Keratinocyte (primary cell): ENCODE results near the gene ADAP2. TPM values are rescaled to one million over a fixed set of nuclear protein-coding genes. Genes with fewer than 3 reads are reported as not detected.
"Not testable (repeated sequence)": the region's sequence is repeated elsewhere in the genome, so short reads cannot be mapped to it uniquely, and the experiment has no call there.

ENCODE experiments used
- DNase-seq: peaks from one replicate; pipeline ENCODE4 v3.0.0-alpha.2; 2011; ENCODE audit warnings: low read depth, missing footprints, low spot score
- FAIRE-seq: peaks from 2 replicates; lab custom pipeline; 2011; peaks lifted over from hg19 to GRCh38; lab: Jason Lieb, UNC
- H2AFZ ChIP-seq: 2 replicates; pipeline ENCODE4 v1.6.0; 2012; ENCODE audit warnings: low read length, control low read depth, inconsistent platforms; ENCODE audit not compliant: control insufficient read depth
- H3K27ac ChIP-seq: 2 replicates; pipeline ENCODE4 v1.5.1; 2011; ENCODE audit warnings: low read length; ENCODE audit not compliant: control insufficient read depth, insufficient read depth
- H3K27me3 ChIP-seq: 3 replicates; pipeline ENCODE4 v1.6.0; 2011; ENCODE audit warnings: low read length; ENCODE audit not compliant: control insufficient read depth, insufficient read depth; ENCODE audit errors: extremely low read depth
- H3K36me3 ChIP-seq, 2 experiments: 2 replicates in 1 of 2; 3 replicates in 1 of 2; pipeline ENCODE4 v1.5.1; 2011; ENCODE audit warnings: low read length in 2 of 2, mild to moderate bottlenecking in 1 of 2; ENCODE audit not compliant: control insufficient read depth in 2 of 2, insufficient read depth in 2 of 2; ENCODE audit errors: extremely low read depth in 1 of 2
- H3K4me1 ChIP-seq: 3 replicates; pipeline ENCODE4 v1.5.1; 2011; ENCODE audit warnings: low read length; ENCODE audit not compliant: control insufficient read depth, insufficient read depth; ENCODE audit errors: extremely low read depth
- H3K4me2 ChIP-seq: 3 replicates; pipeline ENCODE4 v1.6.0; 2011; ENCODE audit warnings: low read depth, low read length; ENCODE audit not compliant: control insufficient read depth, insufficient read depth; ENCODE audit errors: extremely low read depth
- H3K4me3 ChIP-seq, 3 experiments: fragments of 200-600 bp in 1 of 3; sonication (generic) in 1 of 3; 2 replicates in 2 of 3; 3 replicates in 1 of 3; pipeline ENCODE4 v1.5.1; 2011 to 2016; ENCODE audit warnings: low read length in 3 of 3, mild to moderate bottlenecking in 3 of 3, control low read depth in 2 of 3, inconsistent platforms in 1 of 3, low read depth in 1 of 3, mixed read lengths in 1 of 3, mixed run types in 1 of 3, moderate library complexity in 1 of 3; ENCODE audit not compliant: control insufficient read depth in 2 of 3, insufficient read depth in 2 of 3; ENCODE audit errors: extremely low read depth in 1 of 3
- H3K79me2 ChIP-seq: 2 replicates; pipeline ENCODE4 v1.6.0; 2012; ENCODE audit warnings: low read length; ENCODE audit not compliant: control insufficient read depth, insufficient read depth
- H3K9ac ChIP-seq: 3 replicates; pipeline ENCODE4 v1.6.0; 2011; ENCODE audit warnings: low read length; ENCODE audit not compliant: control insufficient read depth, insufficient read depth; ENCODE audit errors: extremely low read depth
- H3K9me1 ChIP-seq: 3 replicates; pipeline ENCODE4 v1.6.0; 2011; ENCODE audit warnings: low read length; ENCODE audit not compliant: control insufficient read depth, insufficient read depth; ENCODE audit errors: extremely low read depth
- H3K9me3 ChIP-seq: 2 replicates; pipeline ENCODE4 v1.5.1; 2012; ENCODE audit warnings: low read depth, low read length; ENCODE audit not compliant: control insufficient read depth
- H4K20me1 ChIP-seq: 3 replicates; pipeline ENCODE4 v1.6.0; 2011; ENCODE audit warnings: low read length; ENCODE audit not compliant: control insufficient read depth, insufficient read depth; ENCODE audit errors: extremely low read depth
- CTCF ChIP-seq, 3 experiments: IDR thresholded peaks in 1 of 3; conservative IDR thresholded peaks in 1 of 3; optimal IDR thresholded peaks in 1 of 3; 2 replicates in 2 of 3; 3 replicates in 1 of 3; pipeline versions ENCODE3 to v1.5.1; 2011; ENCODE audit warnings: low read length in 3 of 3, mild to moderate bottlenecking in 3 of 3, moderate library complexity in 2 of 3, control low read depth in 1 of 3, inconsistent platforms in 1 of 3; ENCODE audit not compliant: insufficient read depth in 2 of 3; ENCODE audit errors: extremely low read depth in 1 of 3
- EZH2 ChIP-seq: IDR thresholded peaks from one replicate; pipeline ENCODE4 v1.6.1; 2012; ENCODE audit warnings: inconsistent platforms, mild to moderate bottlenecking, low read length, moderate library complexity
- dilution Hi-C: fragments of 300-500 bp; cut with MboI; formaldehyde crosslinking; loops from one replicate; pipeline ENCODE4 v1.7.0; 2020; ENCODE audit warnings: low sequenced_read_pairs; ENCODE audit not compliant: extremely low pct_ligation_motif_present
- polyA plus RNA-seq, 5 experiments: library from polyadenylated mRNA; depleted of rRNA in 3 of 5; stranded (reverse) in 3 of 5; stranded (forward) in 1 of 5; unstranded in 1 of 5; fragments of >200 nt; gene quantifications; 1 replicate in 1 of 5; 2 replicates in 3 of 5; 3 replicates in 1 of 5; pipeline versions ENCODE4 v1.2.1 to v1.2.3, GENCODE V29; 2011 to 2012; ENCODE audit warnings: missing spikeins in 2 of 5, low read depth in 1 of 5, low replicate concordance in 1 of 5

Gene ADAP2
- polyA plus RNA-seq, 1 donor (not counting 4 experiments of a cell fraction or from before 2014, with no cell fraction given) = 1.4 TPM

- H3K4me1 ChIP-seq = no peaks in the 10 kb centered on the region
- FAIRE-seq (no peak), DNase-seq (no peak)
- no peak for TF ChIP-seq CTCF (optimal IDR thresholded peaks at IDR 0.05 in 1 of 3, IDR thresholded peaks at IDR 0.05 in 1 of 3, conservative IDR thresholded peaks at IDR 0.05 in 1 of 3; ENCODE audit: extremely low read depth in 1 of 3, insufficient read depth in 2 of 3, low read length in 3 of 3)
- TF ChIP-seq EZH2 = no peak
- no peak overlapping the region for H3K27ac ChIP-seq
- no peak overlapping the region for H3K4me2 ChIP-seq
- no peaks in the 10 kb centered on the region for H4K20me1 ChIP-seq
- peaks cover 10% of the 10 kb centered on the region for H3K79me2 ChIP-seq
- no peak overlapping the region for H3K9ac ChIP-seq
- no peaks in the 10 kb centered on the region for H3K9me1 ChIP-seq
- dilution Hi-C loops = no loop called here
- no peak overlapping the region for H2AFZ ChIP-seq
- no peaks in the 10 kb centered on the region for H3K9me3 ChIP-seq
- no peaks in the 10 kb centered on the region for H3K27me3 ChIP-seq
- H3K36me3 ChIP-seq = peaks cover 2 to 6% of the 10 kb centered on the region in 2 experiments
- no peak overlapping the region for H3K4me3 ChIP-seq
These were observed 53.5 kb downstream of the ADAP2 start for GRCh38 chr17:30975042-30975820.

DNA sequence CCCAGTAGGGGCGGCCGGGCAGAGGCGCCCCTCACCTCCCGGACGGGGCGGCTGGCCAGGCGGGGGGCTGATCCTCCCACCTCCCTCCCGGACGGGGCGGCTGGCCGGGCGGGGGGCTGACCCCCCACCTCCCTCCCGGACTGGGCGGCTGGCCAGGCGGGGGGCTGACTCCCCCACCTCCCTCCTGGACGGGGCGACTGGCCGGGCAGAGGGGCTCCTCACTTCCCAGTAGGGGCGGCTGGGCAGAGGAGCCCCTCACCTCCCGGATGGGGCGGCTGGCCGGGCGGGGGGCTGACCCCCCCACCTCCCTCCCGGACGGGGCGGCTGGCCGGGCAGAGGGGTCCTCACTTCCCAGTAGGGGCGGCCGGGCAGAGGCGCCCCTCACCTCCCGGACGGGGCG is 58.2 kb downstream of the ADAP2 start:
- H3K36me3 ChIP-seq, H3K4me1 ChIP-seq, H2AFZ ChIP-seq, H3K27me3 ChIP-seq, H3K79me2 ChIP-seq, H3K4me3 ChIP-seq, H3K9me3 ChIP-seq, H3K9me1 ChIP-seq, H3K9ac ChIP-seq, H4K20me1 ChIP-seq, DNase-seq, H3K4me2 ChIP-seq, FAIRE-seq, H3K27ac ChIP-seq, dilution Hi-C loops: not testable (repeated sequence)
